B cell (primary cell): ENCODE data around the gene ACBD3.

Source experiments
- CTCF ChIP-seq: fragments of 200-600 bp; IDR thresholded peaks from one replicate; pipeline ENCODE4 v1.8.0; 2022; ENCODE audit warnings: antibody characterized with exemption, mild to moderate bottlenecking
- EZH2 ChIP-seq: IDR thresholded peaks from 2 replicates; pipeline ENCODE4 v1.6.1; 2012; ENCODE audit warnings: borderline replicate concordance, low read depth, mild to moderate bottlenecking, moderate library complexity, low read length; ENCODE audit not compliant: insufficient read depth, poor library complexity, severe bottlenecking

DNA sequence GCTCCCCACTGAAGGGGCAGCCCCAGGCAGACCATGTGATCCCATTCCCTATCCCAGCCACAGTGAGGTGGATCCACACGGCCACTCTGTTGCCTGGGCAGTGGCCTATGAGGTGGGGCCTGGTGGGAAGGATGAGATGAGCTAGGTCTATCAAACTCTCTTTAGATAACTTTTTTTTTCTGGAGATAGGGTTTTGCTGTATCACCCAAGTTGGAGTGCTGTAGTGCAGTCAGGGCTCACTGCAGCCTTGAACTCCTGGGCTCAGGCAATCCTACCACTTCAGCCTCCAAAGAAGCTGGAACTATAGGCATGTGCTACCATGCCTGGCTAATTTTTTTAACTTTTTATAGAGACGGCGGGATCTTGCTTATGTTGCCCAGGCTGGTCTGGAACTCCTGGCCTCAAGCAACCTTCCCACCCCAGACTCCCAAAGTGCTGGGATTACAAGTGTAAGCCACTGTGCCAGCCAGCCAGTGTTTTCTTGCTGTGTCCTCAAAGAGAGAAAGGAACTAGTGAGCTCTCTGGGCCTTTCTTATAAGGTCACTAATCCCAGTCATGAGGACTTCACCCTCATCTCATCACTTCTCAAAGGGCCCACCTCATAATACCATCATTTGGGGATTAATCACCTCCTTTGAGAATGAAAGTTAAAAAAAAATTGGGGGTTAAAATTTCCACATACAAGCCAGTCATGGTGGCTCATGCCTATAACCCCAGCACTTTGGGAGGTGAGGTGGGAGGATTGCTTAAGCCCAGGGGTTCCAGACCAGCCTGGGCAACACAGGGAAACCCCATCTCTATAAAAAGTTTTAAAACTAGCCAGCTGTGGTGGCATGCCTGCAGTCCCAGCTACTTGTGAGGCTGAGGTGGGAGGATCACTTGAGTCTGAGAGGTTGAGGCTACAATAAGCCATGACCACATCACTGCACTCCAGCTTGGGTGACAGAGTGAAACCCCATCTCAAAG is 87.4 kb downstream of the ACBD3 start:
- TF ChIP-seq EZH2 (no peak), CTCF (no peak)
